Measurements from ENCODE around the gene SERINC1.

- no peak for TF ChIP-seq TEAD4 (IDR thresholded peaks at IDR 0.05)
- no peak for TF ChIP-seq FOXM1 (IDR thresholded peaks at IDR 0.05; ENCODE audit: borderline replicate concordance, low read depth)
- TF ChIP-seq CEBPB (IDR thresholded peaks at IDR 0.05): no peak
- no peak for TF ChIP-seq YY1 (IDR thresholded peaks at IDR 0.05; ENCODE audit: low read depth)
- TF ChIP-seq REST (IDR thresholded peaks at IDR 0.05; ENCODE audit: low read depth): no peak
- no peak for TF ChIP-seq MAX (IDR thresholded peaks at IDR 0.05)
Observed at GRCh38 chr6:122461885-122462284, 9.7 kb downstream of the SERINC1 start.

Measured in Ishikawa (cell line).